Smooth muscle cell (in vitro differentiated cells): ENCODE measurements around the gene PER3. TPM values are rescaled to one million over a fixed set of nuclear protein-coding genes. Genes with fewer than 3 reads are reported as not detected.

Source experiments
- DNase-seq: peaks from one replicate; lab custom pipeline; 2025; ENCODE audit not compliant: unreplicated experiment; lab: John Stamatoyannopoulos, UW
- H2AFZ ChIP-seq: fragments of 200-600 bp; sonication (generic); 2 replicates; pipeline ENCODE4 v1.6.0; 2016; ENCODE audit warnings: antibody characterized with exemption, low read depth, mild to moderate bottlenecking
- H3F3A ChIP-seq: fragments of 200-600 bp; sonication (generic); 2 replicates; pipeline ENCODE4 v1.6.0; 2017; ENCODE audit warnings: antibody characterized with exemption, low read depth
- H3K27ac ChIP-seq: fragments of 200-600 bp; sonication (generic); 2 replicates; pipeline ENCODE4 v1.5.1; 2016; ENCODE audit warnings: low read depth, mild to moderate bottlenecking
- H3K27me3 ChIP-seq: fragments of 200-600 bp; sonication (generic); 2 replicates; pipeline ENCODE4 v1.6.1; 2016; ENCODE audit warnings: low read depth, mild to moderate bottlenecking
- H3K36me3 ChIP-seq: fragments of 200-600 bp; sonication (generic); 2 replicates; pipeline ENCODE4 v1.5.1; 2016; ENCODE audit warnings: low read depth
- H3K4me1 ChIP-seq: fragments of 200-600 bp; sonication (generic); 2 replicates; pipeline ENCODE4 v1.5.1; 2016; ENCODE audit warnings: low read depth
- H3K4me2 ChIP-seq: fragments of 200-600 bp; sonication (generic); 2 replicates; pipeline ENCODE4 v1.6.0; 2016; ENCODE audit warnings: mild to moderate bottlenecking
- H3K4me3 ChIP-seq: fragments of 200-600 bp; sonication (generic); 2 replicates; pipeline ENCODE4 v1.5.1; 2016; ENCODE audit warnings: mild to moderate bottlenecking
- H3K79me2 ChIP-seq: fragments of 200-600 bp; sonication (generic); 2 replicates; pipeline ENCODE4 v1.6.0; 2016; ENCODE audit warnings: low read depth, mild to moderate bottlenecking
- H3K9ac ChIP-seq: fragments of 200-600 bp; sonication (generic); 2 replicates; pipeline ENCODE4 v1.6.0; 2016; ENCODE audit warnings: low read depth
- H3K9me3 ChIP-seq: fragments of 200-600 bp; sonication (generic); replicated peaks from 2 replicates; pipeline ENCODE4 v1.5.1; 2016; ENCODE audit warnings: low read depth
- H4K20me1 ChIP-seq: fragments of 200-600 bp; sonication (generic); 2 replicates; pipeline ENCODE4 v1.6.0; 2016; ENCODE audit warnings: low read depth
- CTCF ChIP-seq: fragments of 200-600 bp; sonication (generic); IDR thresholded peaks from 2 replicates; pipeline ENCODE4 v1.5.1; 2017; ENCODE audit warnings: borderline replicate concordance, mild to moderate bottlenecking, antibody characterized with exemption; ENCODE audit not compliant: insufficient read depth, poor library complexity, severe bottlenecking
- WGBS: methylation state at CpG from one replicate; pipeline ENCODE4 v1.1.7; 2016; ENCODE audit warnings: low lambda C conversion rate; 5-methylcytosine and 5-hydroxymethylcytosine counted together
- polyA plus RNA-seq: library from polyadenylated mRNA; unstranded; fragments of >200 nt; fragmentation: Nextera tagmentation; extraction: Ambion mirVana; gene quantifications from 2 replicates; pipeline ENCODE4 v1.2.1, GENCODE V29; 2016
- total RNA-seq: library from RNA; depleted of rRNA; stranded (reverse); fragments of >200 nt; gene quantifications from 2 replicates; pipeline ENCODE4 v1.2.3, GENCODE V29; 2014

PER3 gene
- total and polyA plus RNA-seq, 2 experiments from 2014 or later = 5.9 to 13.2 TPM

- no peaks in the 10 kb centered on the region for H3K9me3 ChIP-seq
- H3K79me2 ChIP-seq = no peaks in the 10 kb centered on the region
- no peak overlapping the region for H2AFZ ChIP-seq
- H3K27me3 ChIP-seq = no peaks in the 10 kb centered on the region
- no peak overlapping the region for H3K27ac ChIP-seq
- H3K36me3 ChIP-seq = no peaks in the 10 kb centered on the region
- no peak for TF ChIP-seq CTCF
- no peak overlapping the region for H3K4me3 ChIP-seq
- H3F3A ChIP-seq = no peaks in the 10 kb centered on the region
- no peaks in the 10 kb centered on the region for H3K4me1 ChIP-seq
- no peak overlapping the region for H3K9ac ChIP-seq
- H4K20me1 ChIP-seq = no peaks in the 10 kb centered on the region
- 97% methylated on average over 8 of the region's 8 CpGs for WGBS
- no peak for DNase-seq
- H3K4me2 ChIP-seq = no peak overlapping the region
These were observed 40.6 kb downstream of the PER3 start for GRCh38 chr1:7824701-7825100.

DNA sequence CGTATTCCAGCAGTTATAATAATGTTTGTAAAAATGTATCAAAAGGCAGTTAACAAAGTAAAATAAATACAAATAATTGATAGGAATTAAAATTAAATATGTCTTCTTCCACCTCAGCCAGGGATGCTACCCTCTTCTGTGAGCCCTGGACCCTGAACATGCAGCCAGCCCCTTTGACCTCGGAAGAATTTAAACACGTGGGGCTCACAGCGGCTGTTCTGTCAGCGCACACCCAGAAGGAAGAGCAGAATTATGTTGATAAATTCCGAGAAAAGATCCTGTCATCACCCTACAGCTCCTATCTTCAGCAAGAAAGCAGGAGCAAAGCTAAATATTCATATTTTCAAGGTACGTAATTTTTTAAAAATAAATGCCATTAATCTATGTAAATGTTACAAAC is 42.3 kb downstream of the PER3 start:
- Histone ChIP-seq H3K4me3 (no peak overlapping the region), H3F3A (no peaks in the 10 kb centered on the region), H3K4me1 (no peaks in the 10 kb centered on the region), H3K9me3 (no peaks in the 10 kb centered on the region), H3K4me2 (no peak overlapping the region), H3K79me2 (no peaks in the 10 kb centered on the region), H3K9ac (no peak overlapping the region), H4K20me1 (no peaks in the 10 kb centered on the region), H2AFZ (no peak overlapping the region), H3K27me3 (no peaks in the 10 kb centered on the region), H3K27ac (no peak overlapping the region), H3K36me3 (no peaks in the 10 kb centered on the region)
- 95% methylated on average over 7 of the region's 7 CpGs for WGBS
- TF ChIP-seq CTCF = no peak
- no peak for DNase-seq

GRCh38 chr1:7827126-7827955 is 43.2 kb downstream of the PER3 start:
- Histone ChIP-seq H3K36me3 (no peaks in the 10 kb centered on the region), H3K9me3 (no peaks in the 10 kb centered on the region), H3K4me3 (no peak overlapping the region), H2AFZ (no peak overlapping the region), H4K20me1 (no peaks in the 10 kb centered on the region), H3K9ac (no peak overlapping the region), H3F3A (no peaks in the 10 kb centered on the region), H3K4me1 (no peaks in the 10 kb centered on the region), H3K79me2 (no peaks in the 10 kb centered on the region), H3K27ac (no peak overlapping the region), H3K4me2 (no peak overlapping the region), H3K27me3 (no peaks in the 10 kb centered on the region)
- no peak for TF ChIP-seq CTCF
- DNase-seq = no peak
- 96% methylated on average over 39 of the region's 39 CpGs for WGBS

DNA sequence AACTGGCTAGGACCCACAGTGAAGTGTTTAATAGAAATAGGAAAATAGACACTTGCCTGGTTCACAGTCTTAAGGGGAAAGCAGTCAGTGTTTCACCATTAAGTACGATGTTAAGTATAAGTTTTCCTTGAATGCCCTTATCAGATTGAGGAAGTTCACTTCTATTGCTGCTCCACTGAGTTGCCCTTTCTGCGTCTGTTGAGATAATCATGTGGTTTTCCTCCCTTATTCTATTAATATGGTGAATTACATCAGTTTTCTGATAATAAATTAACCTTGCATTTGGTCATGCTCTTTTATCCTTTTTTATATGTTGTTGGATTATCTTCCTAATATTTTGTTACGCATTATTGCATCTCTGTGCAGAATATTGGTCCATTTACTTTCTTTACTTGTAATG is 47.4 kb downstream of the PER3 start:
- 77% methylated on average over 3 of the region's 3 CpGs for WGBS
- no peaks in the 10 kb centered on the region for H3K79me2 ChIP-seq
- H4K20me1 ChIP-seq = no peaks in the 10 kb centered on the region
- no peaks in the 10 kb centered on the region for H3K9me3 ChIP-seq
- H3K4me3 ChIP-seq = no peak overlapping the region
- no peak overlapping the region for H3K4me2 ChIP-seq
- DNase-seq = no peak
- H2AFZ ChIP-seq = no peak overlapping the region
- no peaks in the 10 kb centered on the region for H3K27me3 ChIP-seq
- TF ChIP-seq CTCF = no peak
- no peaks in the 10 kb centered on the region for H3K4me1 ChIP-seq
- H3K36me3 ChIP-seq = no peaks in the 10 kb centered on the region
- H3F3A ChIP-seq = no peaks in the 10 kb centered on the region
- H3K27ac ChIP-seq = no peak overlapping the region
- no peak overlapping the region for H3K9ac ChIP-seq
